HCT116 (cell line): ENCODE data around the gene COX20.

Experiments
- CTCF ChIP-seq, 3 experiments: fragments of 200-600 bp in 1 of 3; sonication (generic) in 1 of 3; IDR thresholded peaks in 2 of 3; conservative IDR thresholded peaks in 1 of 3; 2 replicates each; pipeline ENCODE4 v1.5.1; 2012 to 2017; ENCODE audit warnings: low read depth in 2 of 3, low read length in 2 of 3, antibody characterized with exemption in 1 of 3, borderline replicate concordance in 1 of 3, control low read depth in 1 of 3, mild to moderate bottlenecking in 1 of 3, mixed read lengths in 1 of 3, mixed run types in 1 of 3, moderate library complexity in 1 of 3; ENCODE audit not compliant: insufficient read depth in 1 of 3
- ELF1 ChIP-seq: IDR thresholded peaks from 2 replicates; pipeline ENCODE4 v1.6.1; 2012; ENCODE audit warnings: low read depth, borderline replicate concordance
- MAX ChIP-seq: IDR thresholded peaks from 2 replicates; pipeline ENCODE4 v1.6.1; 2012
- POLR2A ChIP-seq: IDR thresholded peaks from 2 replicates; pipeline ENCODE4 v1.7.0; 2011; ENCODE audit warnings: borderline replicate concordance; ENCODE audit not compliant: insufficient read depth, insufficient read length; ENCODE audit errors: extremely low read depth
- RAD21 ChIP-seq: IDR thresholded peaks from 2 replicates; pipeline ENCODE4 v1.6.1; 2012; ENCODE audit warnings: low read depth, mild to moderate bottlenecking
- REST ChIP-seq: IDR thresholded peaks from 2 replicates; pipeline ENCODE4 v1.6.1; 2012; ENCODE audit warnings: low read depth

GRCh38 chr1:244881552-244882280 is 46.3 kb downstream of the COX20 start:
- no peak for TF ChIP-seq REST
- no peak for TF ChIP-seq MAX
- TF ChIP-seq ELF1, result no peak
- TF ChIP-seq RAD21, result no peak
- no peak for TF ChIP-seq POLR2A
- no peak for TF ChIP-seq CTCF (IDR thresholded peaks at IDR 0.05 in 2 of 3, conservative IDR thresholded peaks at IDR 0.05 in 1 of 3; ENCODE audit: borderline replicate concordance in 1 of 3, insufficient read depth in 1 of 3, low read depth in 2 of 3, low read length in 2 of 3)
